Kidney capillary endothelial cell (primary cell): ENCODE measurements around the gene PLXDC1.
A peak's percentile ranks its signal among the peaks of the same experiment; 100 is the strongest.

Experiments
- DNase-seq: peaks from one replicate; pipeline ENCODE4 v3.0.0-alpha.2; 2018; ENCODE audit warnings: low spot score

The PLXDC1 gene

GRCh38 chr17:39014044-39014794, 137.2 kb downstream of the PLXDC1 start:
- DNase-seq, result peak; percentile 29
